Endothelial cell of umbilical vein (primary cell): ENCODE results near the gene R3HCC1L. TPM values are rescaled to one million over a fixed set of nuclear protein-coding genes. Genes with fewer than 3 reads are reported as not detected.

Source experiments
- BruUV-seq: library from RNA; stranded (reverse); fragments of 400-500 nt; replicated peaks from 2 replicates; lab custom pipeline; 2021; lab: Mats Ljungman, UMichigan
- CTCF ChIA-PET: fragments of 300-600, 350-600 bp; sonication (Branson Sonifier 250); formaldehyde crosslinking; loops from one replicate; lab custom pipeline; 2021; ENCODE audit warnings: antibody characterized with exemption, inconsistent platforms; lab: Charles Lee
- POLR2A ChIA-PET: fragments of 300-600, 350-600 bp; sonication (Branson Sonifier 250); formaldehyde crosslinking; loops from one replicate; lab custom pipeline; 2021; ENCODE audit warnings: antibody characterized with exemption, inconsistent platforms; lab: Charles Lee
- DNase-seq: peaks from one replicate; pipeline ENCODE4 v3.0.0-alpha.2; 2011; ENCODE audit warnings: low read depth, low spot score
- FAIRE-seq: peaks from 2 replicates; lab custom pipeline; 2011; peaks lifted over from hg19 to GRCh38; lab: Jason Lieb, UNC
- H2AFZ ChIP-seq: 2 replicates; pipeline ENCODE4 v1.6.0; 2012; ENCODE audit warnings: low read depth, low read length, control low read depth, inconsistent platforms
- H3K27ac ChIP-seq: 2 replicates; pipeline ENCODE4 v1.5.1; 2011; ENCODE audit warnings: low read depth, mild to moderate bottlenecking, control low read depth, low read length, moderate library complexity; ENCODE audit not compliant: insufficient read depth
- H3K27me3 ChIP-seq, 2 experiments: 2 replicates each; pipeline versions ENCODE4 v1.6.0 to v1.6.1; 2011; ENCODE audit warnings: low read length in 2 of 2, mixed read lengths in 1 of 2; ENCODE audit not compliant: control insufficient read depth in 2 of 2, insufficient read depth in 2 of 2
- H3K36me3 ChIP-seq, 2 experiments: 2 replicates in 1 of 2; 3 replicates in 1 of 2; pipeline ENCODE4 v1.5.1; 2011; ENCODE audit warnings: low read length in 2 of 2, mild to moderate bottlenecking in 1 of 2, moderate library complexity in 1 of 2; ENCODE audit not compliant: control insufficient read depth in 2 of 2, insufficient read depth in 2 of 2; ENCODE audit errors: extremely low read depth in 1 of 2
- H3K4me1 ChIP-seq: 3 replicates; pipeline ENCODE4 v1.5.1; 2011; ENCODE audit warnings: mild to moderate bottlenecking, low read length; ENCODE audit not compliant: control insufficient read depth, insufficient read depth; ENCODE audit errors: extremely low read depth
- H3K4me2 ChIP-seq: 2 replicates; pipeline ENCODE4 v1.6.1; 2011; ENCODE audit warnings: low read length, control low read depth, mixed read lengths; ENCODE audit not compliant: insufficient read depth
- H3K4me3 ChIP-seq, 3 experiments: fragments of 200-600 bp in 1 of 3; sonication (generic), shearing (Covaris generic) in 1 of 3; replicated peaks in 1 of 3; 2 replicates each; pipeline ENCODE4 v1.5.1; 2011 to 2016; ENCODE audit warnings: control low read depth in 3 of 3, low read length in 3 of 3, mild to moderate bottlenecking in 2 of 3, inconsistent platforms in 1 of 3, low read depth in 1 of 3, moderate library complexity in 1 of 3; ENCODE audit not compliant: insufficient read depth in 1 of 3
- H3K79me2 ChIP-seq: 2 replicates; pipeline ENCODE4 v1.6.0; 2012; ENCODE audit warnings: low read length, inconsistent platforms; ENCODE audit not compliant: control insufficient read depth, insufficient read depth
- H3K9ac ChIP-seq: replicated peaks from 2 replicates; pipeline ENCODE3; 2011; ENCODE audit warnings: low read length, control low read depth; ENCODE audit not compliant: insufficient read depth; ENCODE audit errors: extremely low read depth
- H3K9me1 ChIP-seq: replicated peaks from 3 replicates; pipeline ENCODE4 v1.6.0; 2011; ENCODE audit warnings: mild to moderate bottlenecking, low read length; ENCODE audit not compliant: control insufficient read depth, insufficient read depth; ENCODE audit errors: extremely low read depth
- H3K9me3 ChIP-seq: replicated peaks from 2 replicates; pipeline ENCODE4 v1.5.1; 2012; ENCODE audit warnings: low read length, inconsistent platforms; ENCODE audit not compliant: control insufficient read depth, insufficient read depth
- H4K20me1 ChIP-seq: replicated peaks from 2 replicates; pipeline ENCODE3; 2011; ENCODE audit warnings: mild to moderate bottlenecking, low read length; ENCODE audit not compliant: control insufficient read depth, insufficient read depth; ENCODE audit errors: extremely low read depth
- CTCF ChIP-seq, 2 donors: IDR thresholded peaks; 1 replicate in 1 of 2; 2 replicates in 1 of 2; pipeline ENCODE4 v1.5.1; 2011; ENCODE audit warnings: low read length in 2 of 2, mild to moderate bottlenecking in 2 of 2, moderate library complexity in 2 of 2, control low read depth in 1 of 2, inconsistent platforms in 1 of 2, low read depth in 1 of 2; ENCODE audit not compliant: insufficient read depth in 1 of 2; ENCODE audit errors: extremely low read depth in 1 of 2
- EZH2 ChIP-seq: IDR thresholded peaks from 2 replicates; pipeline ENCODE4 v1.6.1; 2012; ENCODE audit warnings: borderline replicate concordance, low read depth, mild to moderate bottlenecking, moderate library complexity, low read length, inconsistent platforms; ENCODE audit not compliant: severe bottlenecking
- FOS ChIP-seq: IDR thresholded peaks from 2 replicates; pipeline ENCODE4 v1.6.1; 2011; ENCODE audit warnings: mild to moderate bottlenecking, low read length, moderate library complexity, borderline replicate concordance; ENCODE audit not compliant: insufficient read depth
- GATA2 ChIP-seq: IDR thresholded peaks from 2 replicates; pipeline ENCODE4 v1.7.0; 2011; ENCODE audit warnings: low read depth, mild to moderate bottlenecking, moderate library complexity, mixed read lengths, low read length; ENCODE audit not compliant: insufficient read length, insufficient read depth
- MYC ChIP-seq: IDR thresholded peaks from one replicate; pipeline ENCODE4 v1.6.1; 2011; ENCODE audit warnings: mild to moderate bottlenecking, low read depth, low read length
- POLR2A ChIP-seq: IDR thresholded peaks from 2 replicates; pipeline ENCODE4 v1.6.1; 2012; ENCODE audit warnings: low read depth, mild to moderate bottlenecking, control low read depth, low read length
- POLR2AphosphoS5 ChIP-seq: IDR thresholded peaks from 2 replicates; pipeline ENCODE4 v1.6.1; 2012; ENCODE audit warnings: low read depth, mild to moderate bottlenecking, control low read depth, low read length, moderate library complexity; ENCODE audit not compliant: insufficient read depth
- dilution Hi-C: fragments of 300-500 bp; cut with MboI; formaldehyde crosslinking; loops from one replicate; pipeline ENCODE4 v1.15.0; 2019; ENCODE audit warnings: low sequenced_read_pairs; ENCODE audit not compliant: extremely low pct_ligation_motif_present
- intact Hi-C: fragments of 100-400 bp; cut with micrococcal nuclease; formaldehyde crosslinking; loops from one replicate; pipeline ENCODE4 v1.10.0; 2022
- polyA plus RNA-seq, 4 experiments: library from polyadenylated mRNA; depleted of rRNA in 3 of 4; stranded (reverse) in 3 of 4; unstranded in 1 of 4; fragments of >200 nt; gene quantifications; 2 replicates each; pipeline versions ENCODE4 v1.2.1 to v1.2.3, GENCODE V29; 2011 to 2012; ENCODE audit warnings: missing spikeins in 1 of 4
- total RNA-seq: library from RNA; stranded (reverse); gene quantifications from 2 replicates; pipeline ENCODE4 v1.2.3, GENCODE V29; 2021

The R3HCC1L gene
- total and polyA plus RNA-seq, 2 donors (not counting 3 experiments of a cell fraction or from before 2014, with no cell fraction given) = 6.3 to 12.4 TPM

- CTCF ChIA-PET = no interaction called here
- Histone ChIP-seq H2AFZ (no peak overlapping the region), H3K4me3 (no peak overlapping the region), H3K9me1 (no peaks in the 10 kb centered on the region), H3K27ac (no peak overlapping the region), H3K36me3 (peaks cover 0 to 2% of the 10 kb centered on the region in 2 experiments), H3K4me2 (no peak overlapping the region), H3K9me3 (no peaks in the 10 kb centered on the region), H3K27me3 (no peaks in the 10 kb centered on the region), H3K9ac (no peak overlapping the region), H3K4me1 (no peaks in the 10 kb centered on the region), H3K79me2 (peaks cover 9% of the 10 kb centered on the region), H4K20me1 (peaks cover 3% of the 10 kb centered on the region)
- TF ChIP-seq GATA2 (no peak), EZH2 (no peak), POLR2AphosphoS5 (no peak), MYC (no peak), CTCF (IDR thresholded peaks at IDR 0.05; ENCODE audit: extremely low read depth in 1 of 2, insufficient read depth in 1 of 2, low read depth in 1 of 2, low read length in 2 of 2) (no peak), POLR2A (no peak), FOS (no peak)
- FAIRE-seq (no peak), DNase-seq (no peak)
- intact Hi-C loops (no loop called here), dilution Hi-C loops (no loop called here)
- POLR2A ChIA-PET = no interaction called here
- no TSS peak for BruUV-seq
Observed at GRCh38 chr10:98212196-98212595, 77.7 kb downstream of the R3HCC1L start.
